HCT116 (cell line): ENCODE results near the gene CCSER1. TPM values are rescaled to one million over a fixed set of nuclear protein-coding genes. Genes with fewer than 3 reads are reported as not detected.

Experiments used
- ATAC-seq: fragments of 200-7000 bp; cut with Tn5 transposase; 2 replicates; pipeline ENCODE4 v1.9.1; 2020; ENCODE audit warnings: mild to moderate bottlenecking, moderate library complexity
- BruUV-seq: library from RNA; stranded (reverse); fragments of 400-500 nt; replicated peaks from 2 replicates; lab custom pipeline; 2021; lab: Mats Ljungman, UMichigan
- CTCF ChIA-PET: fragments of 300-600 bp; sonication (Branson Sonifier 250); formaldehyde crosslinking; loops from one replicate; lab custom pipeline; 2021; ENCODE audit warnings: antibody characterized with exemption; lab: Charles Lee
- POLR2A ChIA-PET: fragments of 300-600, 350-600 bp; sonication (Branson Sonifier 250); formaldehyde crosslinking; loops from one replicate; lab custom pipeline; 2021; ENCODE audit warnings: antibody characterized with exemption; lab: Charles Lee
- RAD21 ChIA-PET, 2 experiments: fragments of 300-600 bp; sonication (Branson Sonifier 250); formaldehyde crosslinking; loops; one replicate each; lab custom pipeline; 2023; ENCODE audit warnings: low total read pairs in 2 of 2; ENCODE audit not compliant: uncharacterized antibody in 2 of 2, unreplicated experiment in 2 of 2, low non-redundant PET in 1 of 2; lab: Charles Lee
- DNase-seq: peaks from one replicate; pipeline ENCODE4 v3.0.0-alpha.2; 2010; ENCODE audit warnings: low read depth, low spot score
- H2AFZ ChIP-seq: fragments of 200-600 bp; shearing (Covaris generic), sonication (generic); 2 replicates; pipeline ENCODE4 v1.6.1; 2017; ENCODE audit warnings: low read depth, mixed run types, mixed read lengths, antibody characterized with exemption, low read length; ENCODE audit not compliant: poor library complexity, severe bottlenecking
- H3K27ac ChIP-seq: 2 replicates; pipeline ENCODE4 v1.5.1; 2012; ENCODE audit warnings: low read depth, low read length
- H3K27me3 ChIP-seq: fragments of 200-600 bp; sonication (generic); 2 replicates; pipeline ENCODE4 v1.6.1; 2016; ENCODE audit warnings: mixed run types, low read length, mixed read lengths; ENCODE audit not compliant: insufficient read depth
- H3K36me3 ChIP-seq, 2 experiments: fragments of 200-500 bp in 1 of 2; fragments of 200-600 bp in 1 of 2; sonication (Bioruptor generic) in 1 of 2; sonication (generic) in 1 of 2; 2 replicates each; pipeline versions ENCODE4 v1.5.1 to v1.6.1; 2014 to 2016; ENCODE audit warnings: low read length in 2 of 2, inconsistent platforms in 1 of 2, mixed read lengths in 1 of 2, mixed run types in 1 of 2; ENCODE audit not compliant: insufficient read depth in 2 of 2, control insufficient read depth in 1 of 2
- H3K4me1 ChIP-seq, 2 experiments: fragments of 200-600 bp in 1 of 2; sonication (generic) in 1 of 2; 2 replicates each; pipeline versions ENCODE4 v1.5.1 to v1.6.1; 2012 to 2017; ENCODE audit warnings: low read length in 2 of 2, inconsistent platforms in 1 of 2, mild to moderate bottlenecking in 1 of 2, mixed read lengths in 1 of 2, mixed run types in 1 of 2, moderate library complexity in 1 of 2; ENCODE audit not compliant: insufficient read depth in 2 of 2, control insufficient read depth in 1 of 2
- H3K4me2 ChIP-seq: fragments of 200-600 bp; sonication (generic); 2 replicates; pipeline ENCODE4 v1.6.1; 2017; ENCODE audit warnings: mixed run types, low read length, mixed read lengths
- H3K4me3 ChIP-seq, 2 experiments: fragments of 200-600 bp in 1 of 2; sonication (generic) in 1 of 2; replicated peaks in 1 of 2; 2 replicates each; pipeline ENCODE4 v1.5.1; 2011 to 2016; ENCODE audit warnings: low read length in 2 of 2, control low read depth in 1 of 2, low read depth in 1 of 2, mild to moderate bottlenecking in 1 of 2, mixed read lengths in 1 of 2, mixed run types in 1 of 2
- H3K79me2 ChIP-seq: fragments of 200-600 bp; sonication (generic); 2 replicates; pipeline ENCODE4 v1.6.1; 2017; ENCODE audit warnings: mild to moderate bottlenecking, mixed run types, low read length, moderate library complexity, mixed read lengths; ENCODE audit not compliant: insufficient read depth
- H3K9ac ChIP-seq: fragments of 200-600 bp; sonication (generic); 2 replicates; pipeline ENCODE4 v1.6.1; 2016; ENCODE audit warnings: low read length, mixed read lengths
- H3K9me2 ChIP-seq: fragments of 200-600 bp; sonication (generic), shearing (Covaris generic); 2 replicates; pipeline ENCODE4 v1.6.1; 2017; ENCODE audit warnings: mixed run types, mild to moderate bottlenecking, moderate library complexity; ENCODE audit not compliant: insufficient read depth
- H3K9me3 ChIP-seq, 2 experiments: fragments of 200-500 bp in 1 of 2; fragments of 200-600 bp in 1 of 2; sonication (Bioruptor generic) in 1 of 2; sonication (generic) in 1 of 2; 2 replicates each; pipeline ENCODE4 v1.6.1; 2014 to 2017; ENCODE audit warnings: low read length in 2 of 2, mixed read lengths in 2 of 2, inconsistent platforms in 1 of 2, low read depth in 1 of 2, mild to moderate bottlenecking in 1 of 2, mixed run types in 1 of 2, moderate library complexity in 1 of 2; ENCODE audit not compliant: control insufficient read depth in 1 of 2, insufficient read depth in 1 of 2
- H4K20me1 ChIP-seq: fragments of 200-600 bp; sonication (generic), shearing (Covaris generic); 2 replicates; pipeline ENCODE4 v1.6.1; 2017; ENCODE audit warnings: mixed run types, mild to moderate bottlenecking, moderate library complexity; ENCODE audit not compliant: insufficient read depth
- CEBPB ChIP-seq: IDR thresholded peaks from 2 replicates; pipeline ENCODE4 v1.6.1; 2012; ENCODE audit warnings: low read depth
- EGR1 ChIP-seq: IDR thresholded peaks from 2 replicates; pipeline ENCODE4 v1.6.1; 2012; ENCODE audit warnings: low read depth
- EZH2phosphoT487 ChIP-seq: fragments of 200-600 bp; IDR thresholded peaks from 2 replicates; pipeline ENCODE4 v1.6.1; 2018; ENCODE audit warnings: antibody characterized with exemption, borderline replicate concordance
- POLR2AphosphoS5 ChIP-seq: IDR thresholded peaks from 2 replicates; pipeline ENCODE4 v1.6.1; 2011; ENCODE audit warnings: mild to moderate bottlenecking, low read depth, low read length, moderate library complexity
- SP1 ChIP-seq: IDR thresholded peaks from 2 replicates; pipeline ENCODE4 v1.6.1; 2012; ENCODE audit warnings: low read depth
- intact Hi-C: fragments of 100-400 bp; cut with micrococcal nuclease; formaldehyde crosslinking; loops from 2 replicates; pipeline ENCODE4 v1.10.0; 2022
- total RNA-seq: library from RNA; stranded (reverse); gene quantifications from one replicate; pipeline ENCODE4 v1.2.1, GENCODE V29; 2021; ENCODE audit not compliant: unreplicated experiment
- TF ChIP-seq, protein P1 (sequence below), 3 experiments: fragments of 200-600 bp in 1 of 3; sonication (generic) in 1 of 3; IDR thresholded peaks in 2 of 3; conservative IDR thresholded peaks in 1 of 3; 2 replicates each; pipeline ENCODE4 v1.5.1; 2012 to 2017; ENCODE audit warnings: low read depth in 2 of 3, low read length in 2 of 3, antibody characterized with exemption in 1 of 3, borderline replicate concordance in 1 of 3, control low read depth in 1 of 3, mild to moderate bottlenecking in 1 of 3, mixed read lengths in 1 of 3, mixed run types in 1 of 3, moderate library complexity in 1 of 3; ENCODE audit not compliant: insufficient read depth in 1 of 3
- TF ChIP-seq, protein P2 (sequence below): IDR thresholded peaks from 2 replicates; pipeline ENCODE4 v1.6.1; 2012
- TF ChIP-seq, protein P3 (sequence below): IDR thresholded peaks from 2 replicates; pipeline ENCODE4 v1.6.1; 2011; ENCODE audit warnings: mild to moderate bottlenecking, low read length, moderate library complexity; ENCODE audit not compliant: insufficient replicate concordance; ENCODE audit errors: extremely low read depth

The CCSER1 gene
- total RNA-seq, 1 experiment from 2014 or later: 6.7 TPM

DNA sequence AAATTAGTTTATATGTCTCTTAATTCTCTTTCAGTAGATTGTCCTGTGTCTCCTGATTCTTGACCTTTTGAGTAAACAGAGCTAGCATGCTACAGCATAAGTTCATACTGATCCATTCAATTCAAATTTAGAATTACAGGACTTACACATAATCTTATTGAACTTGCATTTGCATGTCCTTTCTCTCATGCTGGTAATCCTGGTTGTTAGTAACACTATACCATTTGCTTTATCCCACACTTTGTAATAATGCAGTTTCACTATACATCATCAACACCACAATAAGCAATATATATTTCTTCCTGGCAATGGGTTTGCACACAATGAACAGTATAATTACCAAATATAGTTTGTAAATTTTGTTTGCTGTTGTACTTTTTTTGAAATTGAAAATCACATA is 1239.4 kb downstream of the CCSER1 start:
- ATAC-seq (no peak), DNase-seq (no peak)
- no peak overlapping the region for H3K4me3 ChIP-seq
- no peak overlapping the region for H2AFZ ChIP-seq
- RAD21 ChIA-PET: no interaction called here
- H3K9ac ChIP-seq: no peak overlapping the region
- TF ChIP-seq, protein P1, sequence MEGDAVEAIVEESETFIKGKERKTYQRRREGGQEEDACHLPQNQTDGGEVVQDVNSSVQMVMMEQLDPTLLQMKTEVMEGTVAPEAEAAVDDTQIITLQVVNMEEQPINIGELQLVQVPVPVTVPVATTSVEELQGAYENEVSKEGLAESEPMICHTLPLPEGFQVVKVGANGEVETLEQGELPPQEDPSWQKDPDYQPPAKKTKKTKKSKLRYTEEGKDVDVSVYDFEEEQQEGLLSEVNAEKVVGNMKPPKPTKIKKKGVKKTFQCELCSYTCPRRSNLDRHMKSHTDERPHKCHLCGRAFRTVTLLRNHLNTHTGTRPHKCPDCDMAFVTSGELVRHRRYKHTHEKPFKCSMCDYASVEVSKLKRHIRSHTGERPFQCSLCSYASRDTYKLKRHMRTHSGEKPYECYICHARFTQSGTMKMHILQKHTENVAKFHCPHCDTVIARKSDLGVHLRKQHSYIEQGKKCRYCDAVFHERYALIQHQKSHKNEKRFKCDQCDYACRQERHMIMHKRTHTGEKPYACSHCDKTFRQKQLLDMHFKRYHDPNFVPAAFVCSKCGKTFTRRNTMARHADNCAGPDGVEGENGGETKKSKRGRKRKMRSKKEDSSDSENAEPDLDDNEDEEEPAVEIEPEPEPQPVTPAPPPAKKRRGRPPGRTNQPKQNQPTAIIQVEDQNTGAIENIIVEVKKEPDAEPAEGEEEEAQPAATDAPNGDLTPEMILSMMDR (IDR thresholded peaks at IDR 0.05 in 2 of 3, conservative IDR thresholded peaks at IDR 0.05 in 1 of 3; ENCODE audit: borderline replicate concordance in 1 of 3, insufficient read depth in 1 of 3, low read depth in 2 of 3, low read length in 2 of 3): no peak
- no peak for TF ChIP-seq CEBPB
- TF ChIP-seq, protein P2, sequence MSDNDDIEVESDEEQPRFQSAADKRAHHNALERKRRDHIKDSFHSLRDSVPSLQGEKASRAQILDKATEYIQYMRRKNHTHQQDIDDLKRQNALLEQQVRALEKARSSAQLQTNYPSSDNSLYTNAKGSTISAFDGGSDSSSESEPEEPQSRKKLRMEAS: no peak
- TF ChIP-seq EGR1: no peak
- TF ChIP-seq SP1: no peak
- TF ChIP-seq, protein P3, sequence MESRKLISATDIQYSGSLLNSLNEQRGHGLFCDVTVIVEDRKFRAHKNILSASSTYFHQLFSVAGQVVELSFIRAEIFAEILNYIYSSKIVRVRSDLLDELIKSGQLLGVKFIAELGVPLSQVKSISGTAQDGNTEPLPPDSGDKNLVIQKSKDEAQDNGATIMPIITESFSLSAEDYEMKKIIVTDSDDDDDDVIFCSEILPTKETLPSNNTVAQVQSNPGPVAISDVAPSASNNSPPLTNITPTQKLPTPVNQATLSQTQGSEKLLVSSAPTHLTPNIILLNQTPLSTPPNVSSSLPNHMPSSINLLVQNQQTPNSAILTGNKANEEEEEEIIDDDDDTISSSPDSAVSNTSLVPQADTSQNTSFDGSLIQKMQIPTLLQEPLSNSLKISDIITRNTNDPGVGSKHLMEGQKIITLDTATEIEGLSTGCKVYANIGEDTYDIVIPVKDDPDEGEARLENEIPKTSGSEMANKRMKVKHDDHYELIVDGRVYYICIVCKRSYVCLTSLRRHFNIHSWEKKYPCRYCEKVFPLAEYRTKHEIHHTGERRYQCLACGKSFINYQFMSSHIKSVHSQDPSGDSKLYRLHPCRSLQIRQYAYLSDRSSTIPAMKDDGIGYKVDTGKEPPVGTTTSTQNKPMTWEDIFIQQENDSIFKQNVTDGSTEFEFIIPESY: no peak
- TF ChIP-seq POLR2AphosphoS5: no peak
- no peak for TF ChIP-seq EZH2phosphoT487
- TF ChIP-seq, all 23 proteins: peak for 0
- Histone ChIP-seq H3K79me2 (no peaks in the 10 kb centered on the region), H3K4me1 (no peaks in the 10 kb centered on the region), H3K9me2 (no peaks in the 10 kb centered on the region), H3K9me3 (no peaks in the 10 kb centered on the region), H3K27ac (no peak overlapping the region), H3K36me3 (no peaks in the 10 kb centered on the region), H4K20me1 (no peaks in the 10 kb centered on the region), H3K4me2 (no peak overlapping the region), H3K27me3 (no peaks in the 10 kb centered on the region)
- intact Hi-C loops: no loop called here
- ChIA-PET CTCF (no interaction called here), POLR2A (no interaction called here)
- no TSS peak for BruUV-seq
